ENCODE results near the gene TAF11L14. TPM values are rescaled to one million over a fixed set of nuclear protein-coding genes. Genes with fewer than 3 reads are reported as not detected.

The TAF11L14 gene
- total RNA-seq, 2 donors from 2014 or later = not detected

GRCh38 chr5:17678751-17679324, 44.6 kb downstream of the TAF11L14 start:
- WGBS, 2 donors = 44 to 50% methylated on average over 4 of the region's 4 CpGs
- intact Hi-C loops (cut with DNase I) = no loop called here
- TF ChIP-seq POLR2A (IDR thresholded peaks at IDR 0.05) (no peak), CTCF (IDR thresholded peaks at IDR 0.05) (no peak)
- H3K4me1 ChIP-seq = no peaks in the 10 kb centered on the region
- H3K4me3 ChIP-seq = no peak overlapping the region
- no peaks in the 10 kb centered on the region for H3K36me3 ChIP-seq (replicated peaks in 1 of 2; ENCODE audit: insufficient read depth in 1 of 2, low read depth in 2 of 2)
- H3K27me3 ChIP-seq = no peaks in the 10 kb centered on the region
- ATAC-seq = no peak
- no peak overlapping the region for H3K27ac ChIP-seq
- H3K9me3 ChIP-seq = no peaks in the 10 kb centered on the region
- DNase-seq = no peak

GRCh38 chr5:17679597-17680203, 45.4 kb downstream of the TAF11L14 start:
- Histone ChIP-seq H3K9me3 (no peaks in the 10 kb centered on the region), H3K4me1 (no peaks in the 10 kb centered on the region), H3K36me3 (replicated peaks in 1 of 2; ENCODE audit: insufficient read depth in 1 of 2, low read depth in 2 of 2) (no peaks in the 10 kb centered on the region), H3K27me3 (no peaks in the 10 kb centered on the region), H3K4me3 (no peak overlapping the region), H3K27ac (no peak overlapping the region)
- TF ChIP-seq POLR2A (IDR thresholded peaks at IDR 0.05) = no peak
- intact Hi-C loops (cut with DNase I) = no loop called here
- no peak for ATAC-seq
- no peak for DNase-seq
- WGBS, 2 donors = 73 to 74% methylated on average over 8 of the region's 8 CpGs

- intact Hi-C loops (cut with DNase I) = no loop called here
- H3K4me3 ChIP-seq = no peak overlapping the region
- no peaks in the 10 kb centered on the region for H3K9me3 ChIP-seq
- no peaks in the 10 kb centered on the region for H3K27me3 ChIP-seq
- no peak for TF ChIP-seq CTCF (IDR thresholded peaks at IDR 0.05)
- TF ChIP-seq POLR2A (IDR thresholded peaks at IDR 0.05) = no peak
- ATAC-seq (no peak), DNase-seq (no peak)
- no peak overlapping the region for H3K27ac ChIP-seq
- WGBS, 2 donors = 24 to 39% methylated on average over 2 of the region's 2 CpGs
- no peaks in the 10 kb centered on the region for H3K36me3 ChIP-seq (replicated peaks in 1 of 2; ENCODE audit: insufficient read depth in 1 of 2, low read depth in 2 of 2)
- no peaks in the 10 kb centered on the region for H3K4me1 ChIP-seq
Measured at GRCh38 chr5:17680737-17681136, 46.5 kb downstream of the TAF11L14 start.

Small RNAs within 50 kb of the gene (small RNA-seq; reads per million reads assigned to genes)
- gene AC233724.1 = not detected
- gene AC233724.12 = not detected
- not detected for gene AC233724.2
- gene AC233724.3 = not detected
- not detected for gene AC233724.4
- gene AC233724.6 = not detected
- not detected for gene AC233724.7

Other genes with a start within 250 kb of the TAF11L14 start
- gene TAF11L2, start 136.2 kb upstream of the TAF11L14 start, total RNA-seq = not detected
- not detected for gene TAF11L3, start 116.1 kb upstream of the TAF11L14 start, total RNA-seq
- not detected for gene TAF11L4, start 112.7 kb upstream of the TAF11L14 start, total RNA-seq
- not detected for gene TAF11L5, start 109.2 kb upstream of the TAF11L14 start, total RNA-seq
- not detected for gene TAF11L6, start 105.8 kb upstream of the TAF11L14 start, total RNA-seq
- not detected for gene TAF11L7, start 48.7 kb upstream of the TAF11L14 start, total RNA-seq
- gene TAF11L8, start 43.5 kb upstream of the TAF11L14 start, total RNA-seq = not detected
- not detected for gene TAF11L9, start 40.1 kb upstream of the TAF11L14 start, total RNA-seq
- not detected for gene TAF11L10, start 36.6 kb upstream of the TAF11L14 start, total RNA-seq
- gene TAF11L11, start 30.3 kb upstream of the TAF11L14 start, total RNA-seq = not detected
- gene TAF11L12, start 24.1 kb upstream of the TAF11L14 start, total RNA-seq = not detected
- not detected for gene TAF11L13, start 2.4 kb upstream of the TAF11L14 start, total RNA-seq